Left lung (tissue), 10 donors: Measurements from ENCODE around the gene MIOS. TPM values are rescaled to one million over a fixed set of nuclear protein-coding genes. Genes with fewer than 3 reads are reported as not detected.
"Not testable (repeated sequence)": the region's sequence is repeated elsewhere in the genome, so short reads cannot be mapped to it uniquely, and the experiment has no call there.

Experiments
- ATAC-seq: fragments of 200-7000 bp; cut with Tn5 transposase; one replicate; pipeline ENCODE4 v1.9.1; 2020; ENCODE audit warnings: moderate library complexity
- DNase-seq, 4 donors: peaks; one replicate each; pipeline ENCODE4 v3.0.0-alpha.2; 2013 to 2020
- H3K27ac ChIP-seq, 2 donors: fragments of 200-600 bp; sonication (generic) in 1 of 2; one replicate each; pipeline versions ENCODE4 v1.5.0 to v1.8.0; 2020 to 2021
- H3K27me3 ChIP-seq, 2 donors: fragments of 200-600 bp; sonication (generic) in 1 of 2; one replicate each; pipeline versions ENCODE4 v1.5.0 to v1.8.0; 2020 to 2021
- H3K36me3 ChIP-seq, 2 donors: fragments of 200-600 bp; sonication (generic) in 1 of 2; one replicate each; pipeline versions ENCODE4 v1.5.0 to v1.8.0; 2020 to 2021
- H3K4me1 ChIP-seq, 2 donors: fragments of 200-600 bp; one replicate each; pipeline ENCODE4 v1.8.0; 2021
- H3K4me3 ChIP-seq, 2 donors: fragments of 200-600 bp; sonication (generic) in 1 of 2; one replicate each; pipeline versions ENCODE4 v1.5.0 to v1.8.0; 2020 to 2021; ENCODE audit warnings: mild to moderate bottlenecking in 1 of 2
- H3K9me3 ChIP-seq, 2 donors: fragments of 200-600 bp; sonication (generic) in 1 of 2; one replicate each; pipeline versions ENCODE4 v1.5.0 to v1.8.0; 2020 to 2021
- CTCF ChIP-seq, 2 donors: fragments of 200-600 bp; sonication (generic) in 1 of 2; IDR thresholded peaks; one replicate each; pipeline versions ENCODE4 v1.5.0 to v1.8.0; 2021; ENCODE audit warnings: antibody characterized with exemption in 2 of 2
- intact Hi-C, 2 donors: fragments of 100-400 bp; cut with DNase I; formaldehyde crosslinking; loops; one replicate each; pipeline versions ENCODE4 v1.11.2 to v1.14.2; 2022
- polyA plus RNA-seq, 6 donors: library from polyadenylated mRNA; unstranded; fragments of 120-200 nt; gene quantifications; one replicate each; pipeline ENCODE4 v1.2.1, GENCODE V29; 2013; ENCODE audit not compliant: insufficient read length in 6 of 6
- total RNA-seq, 2 donors: library from RNA; stranded (reverse); fragmentation: NEBNext Ultra II Directional; extraction: Animal tissue kit (Norgen Biotek cat#: 25700); gene quantifications; one replicate each; pipeline ENCODE4 v1.2.1, GENCODE V29; 2021
- donor health status: DM: no; HTN: yes; CAD: no.
- donor health status: DM: no; HTN: no; CAD: no.

MIOS gene
- total and polyA plus RNA-seq, 8 donors, result 25.3 to 40.1 (median 36.5) TPM

- Histone ChIP-seq H3K4me3 (no peak overlapping the region), H3K27me3 (no peaks in the 10 kb centered on the region), H3K27ac (no peak overlapping the region), H3K36me3 (no peaks in the 10 kb centered on the region), H3K4me1 (no peaks in the 10 kb centered on the region), H3K9me3 (peaks cover 0 to 15% of the 10 kb centered on the region in 2 donors)
- intact Hi-C loops, result no loop called here
- no peak for TF ChIP-seq CTCF (IDR thresholded peaks at IDR 0.05)
- no peak for DNase-seq
- ATAC-seq, result no peak
Observed at GRCh38 chr7:7654964-7655715, 88.5 kb downstream of the MIOS start.

GRCh38 chr7:7656459-7656858 lies 89.8 kb downstream of the MIOS start:
- intact Hi-C loops, DNase-seq: not testable (repeated sequence)

More at GRCh38 chr7:7656459-7656858, 89.8 kb downstream of the MIOS start:
- H3K4me3 ChIP-seq, H3K36me3 ChIP-seq, H3K27ac ChIP-seq, ATAC-seq, H3K4me1 ChIP-seq, H3K27me3 ChIP-seq: not testable (repeated sequence)
- H3K9me3 ChIP-seq, result peaks cover 0 to 15% of the 10 kb centered on the region in 2 donors

Other genes with a start within 250 kb of the MIOS start
- 1 to 10 TPM in 1 of 2 donors, under 1 TPM in 1; 0.73 to 2.3 TPM for gene COL28A1, start 31.0 kb upstream of the MIOS start, total RNA-seq
- gene COL28A1, start 31.0 kb upstream of the MIOS start, polyA plus RNA-seq, result 1 to 10 TPM; 1.2 to 2.8 (median 2.1) TPM
- gene UMAD1, start 73.9 kb downstream of the MIOS start, total RNA-seq, result 10 to 100 TPM; 17.8 to 20.2 TPM
- gene UMAD1, start 73.9 kb downstream of the MIOS start, polyA plus RNA-seq, result 10 to 100 TPM; 12.7 to 16.7 (median 14.4) TPM
- 10 to 100 TPM; 28.5 to 32.3 TPM for gene RPA3, start 151.7 kb downstream of the MIOS start, total RNA-seq
- 10 to 100 TPM; 39.9 to 49.2 (median 45.1) TPM for gene RPA3, start 151.7 kb downstream of the MIOS start, polyA plus RNA-seq